LNCaP clone FGC (cell line): Measurements from ENCODE around the gene SHMT2.

ENCODE experiments used
- DNase-seq: peaks from one replicate; pipeline ENCODE4 v3.0.0-alpha.2; 2011; ENCODE audit warnings: low read depth
- H3K4me3 ChIP-seq: 2 replicates; pipeline ENCODE4 v1.5.1; 2011; ENCODE audit warnings: mild to moderate bottlenecking, low read depth, low read length, control low read depth
- TF ChIP-seq, protein P1 (sequence below): IDR thresholded peaks from 2 replicates; pipeline ENCODE4 v1.5.1; 2012; ENCODE audit warnings: mild to moderate bottlenecking; ENCODE audit not compliant: control insufficient read depth, insufficient read depth; ENCODE audit errors: extremely low read depth

SHMT2 gene

DNA sequence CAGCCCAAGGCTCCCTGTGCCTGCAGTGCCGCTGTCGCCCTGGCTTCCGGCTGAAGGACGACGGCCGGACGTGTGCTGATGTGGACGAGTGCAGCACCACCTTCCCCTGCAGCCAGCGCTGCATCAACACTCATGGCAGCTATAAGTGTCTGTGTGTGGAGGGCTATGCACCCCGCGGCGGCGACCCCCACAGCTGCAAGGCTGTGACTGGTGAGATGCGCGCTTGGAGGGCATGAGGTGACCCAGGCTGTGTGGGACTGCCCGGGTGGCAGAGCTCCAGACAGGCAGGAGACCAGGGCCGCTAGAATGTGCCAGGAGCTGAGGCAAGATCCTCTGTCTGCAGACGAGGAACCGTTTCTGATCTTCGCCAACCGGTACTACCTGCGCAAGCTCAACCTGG, 32.6 kb upstream of the SHMT2 start:
- H3K4me3 ChIP-seq, result no peak overlapping the region
- TF ChIP-seq, protein P1, sequence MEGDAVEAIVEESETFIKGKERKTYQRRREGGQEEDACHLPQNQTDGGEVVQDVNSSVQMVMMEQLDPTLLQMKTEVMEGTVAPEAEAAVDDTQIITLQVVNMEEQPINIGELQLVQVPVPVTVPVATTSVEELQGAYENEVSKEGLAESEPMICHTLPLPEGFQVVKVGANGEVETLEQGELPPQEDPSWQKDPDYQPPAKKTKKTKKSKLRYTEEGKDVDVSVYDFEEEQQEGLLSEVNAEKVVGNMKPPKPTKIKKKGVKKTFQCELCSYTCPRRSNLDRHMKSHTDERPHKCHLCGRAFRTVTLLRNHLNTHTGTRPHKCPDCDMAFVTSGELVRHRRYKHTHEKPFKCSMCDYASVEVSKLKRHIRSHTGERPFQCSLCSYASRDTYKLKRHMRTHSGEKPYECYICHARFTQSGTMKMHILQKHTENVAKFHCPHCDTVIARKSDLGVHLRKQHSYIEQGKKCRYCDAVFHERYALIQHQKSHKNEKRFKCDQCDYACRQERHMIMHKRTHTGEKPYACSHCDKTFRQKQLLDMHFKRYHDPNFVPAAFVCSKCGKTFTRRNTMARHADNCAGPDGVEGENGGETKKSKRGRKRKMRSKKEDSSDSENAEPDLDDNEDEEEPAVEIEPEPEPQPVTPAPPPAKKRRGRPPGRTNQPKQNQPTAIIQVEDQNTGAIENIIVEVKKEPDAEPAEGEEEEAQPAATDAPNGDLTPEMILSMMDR, result no peak

DNA sequence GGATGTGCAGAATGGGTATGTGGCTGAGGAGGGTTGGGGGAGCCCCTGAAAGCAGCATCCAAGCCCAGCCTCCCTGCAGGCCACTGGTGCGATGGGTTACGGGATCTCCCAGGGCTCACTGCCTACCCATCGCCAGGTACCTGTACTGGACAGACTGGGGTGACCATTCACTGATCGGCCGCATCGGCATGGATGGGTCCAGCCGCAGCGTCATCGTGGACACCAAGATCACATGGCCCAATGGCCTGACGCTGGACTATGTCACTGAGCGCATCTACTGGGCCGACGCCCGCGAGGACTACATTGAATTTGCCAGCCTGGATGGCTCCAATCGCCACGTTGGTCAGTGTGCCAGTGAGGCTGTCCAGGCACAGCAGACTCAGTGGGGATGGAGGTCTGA, 31.2 kb upstream of the SHMT2 start:
- TF ChIP-seq, protein P1, result no peak
- no peak for DNase-seq
- no peak overlapping the region for H3K4me3 ChIP-seq

More for the DNA sequence above, 32.6 kb upstream of the SHMT2 start:
- DNase-seq, result no peak

DNA sequence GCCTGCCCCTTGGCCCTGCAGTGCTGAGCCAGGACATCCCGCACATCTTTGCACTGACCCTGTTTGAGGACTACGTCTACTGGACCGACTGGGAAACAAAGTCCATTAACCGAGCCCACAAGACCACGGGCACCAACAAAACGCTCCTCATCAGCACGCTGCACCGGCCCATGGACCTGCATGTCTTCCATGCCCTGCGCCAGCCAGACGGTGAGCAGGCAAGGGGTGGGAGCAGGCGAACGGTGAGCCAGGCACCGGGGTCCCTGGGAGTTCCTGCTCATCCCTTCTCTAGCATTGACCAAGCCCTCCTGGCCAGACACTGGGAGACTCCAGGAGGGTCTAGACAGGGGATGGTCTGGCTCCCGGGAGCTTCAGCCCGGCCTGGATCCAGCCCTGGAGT, 30.3 kb upstream of the SHMT2 start:
- TF ChIP-seq, protein P1, result no peak
- H3K4me3 ChIP-seq, result no peak overlapping the region
- DNase-seq, result no peak

DNA sequence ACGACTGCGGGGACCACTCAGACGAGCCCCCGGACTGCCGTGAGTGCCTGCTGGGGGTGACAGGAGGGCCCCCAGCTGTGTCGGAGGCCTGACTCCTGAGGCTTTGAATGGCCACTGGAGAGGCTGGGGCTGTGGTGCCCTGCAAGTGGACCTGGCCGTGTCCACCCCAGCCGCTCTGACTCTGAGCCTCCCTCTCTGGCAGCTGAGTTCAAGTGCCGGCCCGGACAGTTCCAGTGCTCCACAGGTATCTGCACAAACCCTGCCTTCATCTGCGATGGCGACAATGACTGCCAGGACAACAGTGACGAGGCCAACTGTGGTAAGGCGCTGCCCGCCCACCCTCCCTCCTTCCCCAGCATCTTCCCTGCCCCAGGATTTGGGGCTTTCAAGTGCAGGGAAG, 29.0 kb upstream of the SHMT2 start:
- TF ChIP-seq, protein P1, result no peak
- no peak overlapping the region for H3K4me3 ChIP-seq
- no peak for DNase-seq

DNA sequence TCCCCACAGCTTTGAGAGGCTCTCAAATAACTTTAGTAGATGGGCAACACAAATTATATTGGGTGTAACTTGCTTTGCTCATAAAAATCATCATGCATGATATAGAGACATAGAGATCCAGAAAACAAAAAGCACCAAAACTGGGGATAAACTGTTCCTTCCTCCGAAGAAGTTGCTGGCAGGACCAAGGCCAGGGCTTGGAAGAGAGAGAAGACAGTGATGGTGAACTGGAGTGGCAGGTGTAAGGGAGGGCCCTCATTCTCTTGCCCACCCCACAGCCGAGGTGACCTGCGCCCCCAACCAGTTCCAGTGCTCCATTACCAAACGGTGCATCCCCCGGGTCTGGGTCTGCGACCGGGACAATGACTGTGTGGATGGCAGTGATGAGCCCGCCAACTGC, 28.3 kb upstream of the SHMT2 start:
- TF ChIP-seq, protein P1, result no peak
- no peak overlapping the region for H3K4me3 ChIP-seq
- no peak for DNase-seq

DNA sequence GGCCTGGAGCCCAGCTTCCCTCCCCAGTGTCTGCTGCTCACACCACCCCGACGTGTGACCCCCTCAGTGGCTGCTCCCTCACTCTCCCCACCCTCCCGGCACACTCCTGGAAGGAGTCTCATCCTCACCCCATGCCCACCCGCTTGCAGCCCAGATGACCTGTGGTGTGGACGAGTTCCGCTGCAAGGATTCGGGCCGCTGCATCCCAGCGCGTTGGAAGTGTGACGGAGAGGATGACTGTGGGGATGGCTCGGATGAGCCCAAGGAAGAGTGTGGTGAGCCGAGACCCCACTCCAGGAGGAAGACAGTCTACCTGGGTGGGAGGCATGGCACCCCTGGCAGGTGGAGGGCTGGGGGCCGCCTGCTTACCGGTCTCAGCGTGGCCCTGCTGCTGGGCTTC, 27.9 kb upstream of the SHMT2 start:
- no peak for DNase-seq
- TF ChIP-seq, protein P1, result no peak
- no peak overlapping the region for H3K4me3 ChIP-seq

DNA sequence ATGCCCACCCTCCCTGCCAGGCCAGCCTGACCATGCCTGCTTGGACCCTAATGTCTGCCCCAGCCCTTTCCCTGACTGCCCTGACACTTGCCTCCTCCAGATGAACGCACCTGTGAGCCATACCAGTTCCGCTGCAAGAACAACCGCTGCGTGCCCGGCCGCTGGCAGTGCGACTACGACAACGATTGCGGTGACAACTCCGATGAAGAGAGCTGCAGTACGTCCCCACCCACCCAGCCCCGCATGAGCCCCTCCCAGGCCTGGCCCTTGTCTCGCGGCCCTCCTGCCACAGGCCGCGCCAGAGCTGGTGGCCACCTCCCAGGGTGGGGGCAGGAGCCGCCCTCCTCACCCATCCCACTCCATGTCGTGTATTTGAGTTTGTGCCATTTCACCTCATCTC, 27.2 kb upstream of the SHMT2 start:
- TF ChIP-seq, protein P1, result no peak
- H3K4me3 ChIP-seq, result no peak overlapping the region
- no peak for DNase-seq
